K562 (cell line): Measurements from ENCODE around the gene GPR32. TPM values are rescaled to one million over a fixed set of nuclear protein-coding genes. Genes with fewer than 3 reads are reported as not detected.

Source experiments
- ELF4 ChIP-seq: fragments of 450-650 bp; formaldehyde crosslinking; IDR thresholded peaks from 2 replicates; pipeline ENCODE4 v1.4.0; 2022; ENCODE audit warnings: missing genetic modification characterization
- FOSL1 ChIP-seq: fragments of 200-800 bp; sonication (Bioruptor generic); conservative IDR thresholded peaks from 2 replicates; pipeline ENCODE4 v1.6.1; 2016; ENCODE audit warnings: missing genetic modification characterization, missing compliant biosample characterization
- HMGN3 ChIP-seq: IDR thresholded peaks from 2 replicates; pipeline ENCODE4 v1.6.1; 2011; ENCODE audit warnings: borderline replicate concordance, low read depth, mild to moderate bottlenecking, mixed read lengths, low read length; ENCODE audit not compliant: insufficient read length; ENCODE audit errors: extremely low read depth
- NFE2L1 ChIP-seq: fragments of 450-650 bp; IDR thresholded peaks from 2 replicates; pipeline ENCODE4 v1.6.1; 2016; ENCODE audit warnings: missing genetic modification characterization, low read depth, mild to moderate bottlenecking, missing compliant biosample characterization, moderate library complexity, borderline replicate concordance
- PHTF2 ChIP-seq: fragments of 250-450 bp; sonication (Bioruptor Pico); IDR thresholded peaks from 2 replicates; pipeline ENCODE4 v1.5.0; 2021; ENCODE audit warnings: mild to moderate bottlenecking
- RBM14 ChIP-seq: fragments of 200-400 bp; formaldehyde crosslinking; IDR thresholded peaks from 2 replicates; pipeline ENCODE4 v1.6.1; 2018; ENCODE audit warnings: low read depth, mild to moderate bottlenecking, low read length, moderate library complexity, borderline replicate concordance; ENCODE audit not compliant: insufficient read depth
- RFX1 ChIP-seq: fragments of 450-650 bp; IDR thresholded peaks from 2 replicates; pipeline ENCODE4 v1.6.1; 2016; ENCODE audit warnings: mild to moderate bottlenecking, moderate library complexity
- ZFP1 ChIP-seq: fragments of 450-650 bp; formaldehyde crosslinking; IDR thresholded peaks from 2 replicates; pipeline ENCODE4 v1.4.0; 2020; ENCODE audit warnings: mild to moderate bottlenecking, mixed read lengths
- ZNF551 ChIP-seq: fragments of 250-450 bp; sonication (Bioruptor Pico); IDR thresholded peaks from 2 replicates; pipeline ENCODE4 v1.5.0; 2021; ENCODE audit warnings: mild to moderate bottlenecking, moderate library complexity
- polyA plus RNA-seq, 8 experiments: library from polyadenylated mRNA; depleted of rRNA in 4 of 8; stranded (reverse) in 5 of 8; unstranded in 3 of 8; fragments of >200 nt; fragmentation: Nextera tagmentation in 2 of 8; fragmentation: Illumina TruSeq in 1 of 8; extraction: Ambion mirVana in 2 of 8; extraction: Trizol in 1 of 8; gene quantifications; 2 replicates each; pipeline versions ENCODE4 v1.2.1 to v1.2.3, GENCODE V29; 2011 to 2014; ENCODE audit warnings: inconsistent platforms in 1 of 8, missing spikeins in 1 of 8
- total RNA-seq, 7 experiments: library from RNA; depleted of rRNA in 6 of 7; stranded (reverse); fragments of >200 nt in 6 of 7; fragmentation: Illumina TruSeq in 2 of 7; extraction: Trizol in 2 of 7; gene quantifications; 2 replicates each; pipeline versions ENCODE4 v1.2.1 to v1.2.3, GENCODE V29; 2011 to 2021; ENCODE audit warnings: low replicate concordance in 1 of 7
- TF ChIP-seq, protein P1 (sequence below): fragments of 250-450 bp; sonication (Bioruptor Pico); IDR thresholded peaks from 2 replicates; pipeline ENCODE4 v1.5.0; 2022; ENCODE audit warnings: mild to moderate bottlenecking
- TF ChIP-seq, protein P2 (sequence below): fragments of 150-350 bp; IDR thresholded peaks from 2 replicates; pipeline ENCODE4 v1.6.1; 2014; ENCODE audit warnings: low read depth, mild to moderate bottlenecking, low read length, borderline replicate concordance
- TF ChIP-seq, protein P3 (sequence below): fragments of 450-650 bp; formaldehyde crosslinking; IDR thresholded peaks from 2 replicates; pipeline ENCODE4 v1.4.0; 2020; ENCODE audit warnings: mild to moderate bottlenecking, mixed read lengths
- TF ChIP-seq, protein P4 (sequence below): fragments of 450-650 bp; IDR thresholded peaks from 2 replicates; pipeline ENCODE4 v1.7.0; 2016; ENCODE audit warnings: borderline replicate concordance
- TF ChIP-seq, protein P5 (sequence below): fragments of 450-650 bp; IDR thresholded peaks from 2 replicates; pipeline ENCODE4 v1.6.1; 2016; ENCODE audit warnings: low read depth, mild to moderate bottlenecking, moderate library complexity
- TF ChIP-seq, protein P6 (sequence below): conservative IDR thresholded peaks from 2 replicates; pipeline ENCODE4 v1.6.1; 2011; ENCODE audit warnings: low read depth, mild to moderate bottlenecking, low read length; ENCODE audit not compliant: control insufficient read depth

GPR32 gene
- total and polyA plus RNA-seq, 9 of the 15 experiments (the other 6 are each of a cell fraction or from before 2014, with no cell fraction given), result not detected

DNA sequence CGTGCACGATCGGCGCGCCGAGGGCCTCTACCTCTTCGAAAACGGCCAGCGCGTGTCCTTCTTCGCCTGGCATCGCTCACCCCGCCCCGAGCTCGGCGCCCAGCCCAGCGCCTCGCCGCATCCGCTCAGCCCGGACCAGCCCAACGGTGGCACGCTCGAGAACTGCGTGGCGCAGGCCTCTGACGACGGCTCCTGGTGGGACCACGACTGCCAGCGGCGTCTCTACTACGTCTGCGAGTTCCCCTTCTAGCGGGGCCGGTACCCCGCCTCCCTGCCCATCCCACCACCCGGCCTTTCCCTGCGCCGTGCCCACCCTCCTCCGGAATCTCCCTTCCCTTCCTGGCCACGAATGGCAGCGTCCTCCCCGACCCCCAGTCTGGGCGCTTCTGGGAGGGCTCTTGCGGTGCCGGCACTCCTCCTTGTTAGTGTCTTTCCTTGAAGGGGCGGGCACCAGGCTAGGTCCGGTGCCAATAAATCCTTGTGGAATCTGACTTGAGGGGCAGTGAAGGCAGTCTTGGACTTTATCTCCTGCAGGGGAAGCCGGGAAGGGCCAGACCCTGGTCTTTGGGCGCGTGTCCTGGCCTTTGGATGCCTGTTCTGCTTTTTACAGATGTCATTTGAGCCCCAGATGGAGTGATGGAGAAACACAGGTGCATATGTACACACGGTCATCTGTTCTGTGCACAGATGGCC is 44.9 kb upstream of the GPR32 start (continued):
- TF ChIP-seq ELF4, result no peak
- TF ChIP-seq, protein P1, sequence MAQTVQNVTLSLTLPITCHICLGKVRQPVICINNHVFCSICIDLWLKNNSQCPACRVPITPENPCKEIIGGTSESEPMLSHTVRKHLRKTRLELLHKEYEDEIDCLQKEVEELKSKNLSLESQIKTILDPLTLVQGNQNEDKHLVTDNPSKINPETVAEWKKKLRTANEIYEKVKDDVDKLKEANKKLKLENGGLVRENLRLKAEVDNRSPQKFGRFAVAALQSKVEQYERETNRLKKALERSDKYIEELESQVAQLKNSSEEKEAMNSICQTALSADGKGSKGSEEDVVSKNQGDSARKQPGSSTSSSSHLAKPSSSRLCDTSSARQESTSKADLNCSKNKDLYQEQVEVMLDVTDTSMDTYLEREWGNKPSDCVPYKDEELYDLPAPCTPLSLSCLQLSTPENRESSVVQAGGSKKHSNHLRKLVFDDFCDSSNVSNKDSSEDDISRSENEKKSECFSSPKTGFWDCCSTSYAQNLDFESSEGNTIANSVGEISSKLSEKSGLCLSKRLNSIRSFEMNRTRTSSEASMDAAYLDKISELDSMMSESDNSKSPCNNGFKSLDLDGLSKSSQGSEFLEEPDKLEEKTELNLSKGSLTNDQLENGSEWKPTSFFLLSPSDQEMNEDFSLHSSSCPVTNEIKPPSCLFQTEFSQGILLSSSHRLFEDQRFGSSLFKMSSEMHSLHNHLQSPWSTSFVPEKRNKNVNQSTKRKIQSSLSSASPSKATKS, result no peak
- TF ChIP-seq, protein P2, sequence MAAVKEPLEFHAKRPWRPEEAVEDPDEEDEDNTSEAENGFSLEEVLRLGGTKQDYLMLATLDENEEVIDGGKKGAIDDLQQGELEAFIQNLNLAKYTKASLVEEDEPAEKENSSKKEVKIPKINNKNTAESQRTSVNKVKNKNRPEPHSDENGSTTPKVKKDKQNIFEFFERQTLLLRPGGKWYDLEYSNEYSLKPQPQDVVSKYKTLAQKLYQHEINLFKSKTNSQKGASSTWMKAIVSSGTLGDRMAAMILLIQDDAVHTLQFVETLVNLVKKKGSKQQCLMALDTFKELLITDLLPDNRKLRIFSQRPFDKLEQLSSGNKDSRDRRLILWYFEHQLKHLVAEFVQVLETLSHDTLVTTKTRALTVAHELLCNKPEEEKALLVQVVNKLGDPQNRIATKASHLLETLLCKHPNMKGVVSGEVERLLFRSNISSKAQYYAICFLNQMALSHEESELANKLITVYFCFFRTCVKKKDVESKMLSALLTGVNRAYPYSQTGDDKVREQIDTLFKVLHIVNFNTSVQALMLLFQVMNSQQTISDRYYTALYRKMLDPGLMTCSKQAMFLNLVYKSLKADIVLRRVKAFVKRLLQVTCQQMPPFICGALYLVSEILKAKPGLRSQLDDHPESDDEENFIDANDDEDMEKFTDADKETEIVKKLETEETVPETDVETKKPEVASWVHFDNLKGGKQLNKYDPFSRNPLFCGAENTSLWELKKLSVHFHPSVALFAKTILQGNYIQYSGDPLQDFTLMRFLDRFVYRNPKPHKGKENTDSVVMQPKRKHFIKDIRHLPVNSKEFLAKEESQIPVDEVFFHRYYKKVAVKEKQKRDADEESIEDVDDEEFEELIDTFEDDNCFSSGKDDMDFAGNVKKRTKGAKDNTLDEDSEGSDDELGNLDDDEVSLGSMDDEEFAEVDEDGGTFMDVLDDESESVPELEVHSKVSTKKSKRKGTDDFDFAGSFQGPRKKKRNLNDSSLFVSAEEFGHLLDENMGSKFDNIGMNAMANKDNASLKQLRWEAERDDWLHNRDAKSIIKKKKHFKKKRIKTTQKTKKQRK, result no peak
- TF ChIP-seq, protein P3, sequence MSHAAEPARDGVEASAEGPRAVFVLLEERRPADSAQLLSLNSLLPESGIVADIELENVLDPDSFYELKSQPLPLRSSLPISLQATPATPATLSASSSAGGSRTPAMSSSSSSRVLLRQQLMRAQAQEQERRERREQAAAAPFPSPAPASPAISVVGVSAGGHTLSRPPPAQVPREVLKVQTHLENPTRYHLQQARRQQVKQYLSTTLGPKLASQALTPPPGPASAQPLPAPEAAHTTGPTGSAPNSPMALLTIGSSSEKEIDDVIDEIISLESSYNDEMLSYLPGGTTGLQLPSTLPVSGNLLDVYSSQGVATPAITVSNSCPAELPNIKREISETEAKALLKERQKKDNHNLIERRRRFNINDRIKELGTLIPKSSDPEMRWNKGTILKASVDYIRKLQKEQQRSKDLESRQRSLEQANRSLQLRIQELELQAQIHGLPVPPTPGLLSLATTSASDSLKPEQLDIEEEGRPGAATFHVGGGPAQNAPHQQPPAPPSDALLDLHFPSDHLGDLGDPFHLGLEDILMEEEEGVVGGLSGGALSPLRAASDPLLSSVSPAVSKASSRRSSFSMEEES (CRISPR knock-in tag), result no peak
- TF ChIP-seq FOSL1 (tag), result no peak
- TF ChIP-seq, protein P4, sequence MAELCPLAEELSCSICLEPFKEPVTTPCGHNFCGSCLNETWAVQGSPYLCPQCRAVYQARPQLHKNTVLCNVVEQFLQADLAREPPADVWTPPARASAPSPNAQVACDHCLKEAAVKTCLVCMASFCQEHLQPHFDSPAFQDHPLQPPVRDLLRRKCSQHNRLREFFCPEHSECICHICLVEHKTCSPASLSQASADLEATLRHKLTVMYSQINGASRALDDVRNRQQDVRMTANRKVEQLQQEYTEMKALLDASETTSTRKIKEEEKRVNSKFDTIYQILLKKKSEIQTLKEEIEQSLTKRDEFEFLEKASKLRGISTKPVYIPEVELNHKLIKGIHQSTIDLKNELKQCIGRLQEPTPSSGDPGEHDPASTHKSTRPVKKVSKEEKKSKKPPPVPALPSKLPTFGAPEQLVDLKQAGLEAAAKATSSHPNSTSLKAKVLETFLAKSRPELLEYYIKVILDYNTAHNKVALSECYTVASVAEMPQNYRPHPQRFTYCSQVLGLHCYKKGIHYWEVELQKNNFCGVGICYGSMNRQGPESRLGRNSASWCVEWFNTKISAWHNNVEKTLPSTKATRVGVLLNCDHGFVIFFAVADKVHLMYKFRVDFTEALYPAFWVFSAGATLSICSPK, result no peak
- TF ChIP-seq, protein P5, sequence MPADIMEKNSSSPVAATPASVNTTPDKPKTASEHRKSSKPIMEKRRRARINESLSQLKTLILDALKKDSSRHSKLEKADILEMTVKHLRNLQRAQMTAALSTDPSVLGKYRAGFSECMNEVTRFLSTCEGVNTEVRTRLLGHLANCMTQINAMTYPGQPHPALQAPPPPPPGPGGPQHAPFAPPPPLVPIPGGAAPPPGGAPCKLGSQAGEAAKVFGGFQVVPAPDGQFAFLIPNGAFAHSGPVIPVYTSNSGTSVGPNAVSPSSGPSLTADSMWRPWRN, result no peak
- no peak for TF ChIP-seq ZFP1 (CRISPR knock-in tag)
- TF ChIP-seq PHTF2, result 0 out of 2 replicates have a peak, but pooled peaks have one; percentile 53
- TF ChIP-seq, protein P6, sequence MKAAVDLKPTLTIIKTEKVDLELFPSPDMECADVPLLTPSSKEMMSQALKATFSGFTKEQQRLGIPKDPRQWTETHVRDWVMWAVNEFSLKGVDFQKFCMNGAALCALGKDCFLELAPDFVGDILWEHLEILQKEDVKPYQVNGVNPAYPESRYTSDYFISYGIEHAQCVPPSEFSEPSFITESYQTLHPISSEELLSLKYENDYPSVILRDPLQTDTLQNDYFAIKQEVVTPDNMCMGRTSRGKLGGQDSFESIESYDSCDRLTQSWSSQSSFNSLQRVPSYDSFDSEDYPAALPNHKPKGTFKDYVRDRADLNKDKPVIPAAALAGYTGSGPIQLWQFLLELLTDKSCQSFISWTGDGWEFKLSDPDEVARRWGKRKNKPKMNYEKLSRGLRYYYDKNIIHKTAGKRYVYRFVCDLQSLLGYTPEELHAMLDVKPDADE, result no peak; the same call in none of the 2 replicates
- no peak for TF ChIP-seq HMGN3
- no peak for TF ChIP-seq RBM14
- TF ChIP-seq ZNF551, result no peak
- no peak for TF ChIP-seq RFX1
- TF ChIP-seq NFE2L1, result no peak
